HG02571 (cell line): Measurements from ENCODE around the gene PDXP.
"Not testable (repeated sequence)": the region's sequence is repeated elsewhere in the genome, so short reads cannot be mapped to it uniquely, and the experiment has no call there.

Source experiments
- ATAC-seq: cut with Tn5 transposase; IDR thresholded peaks from one replicate; pipeline ENCODE4 v1.9.1; 2021; ENCODE audit warnings: mild to moderate bottlenecking, moderate library complexity; ENCODE audit not compliant: unreplicated experiment

Gene PDXP

GRCh38 chr22:37672920-37673455 lies 14.5 kb downstream of the PDXP start:
- no peak for ATAC-seq

- no peak for ATAC-seq
Measured at GRCh38 chr22:37674248-37674647, 15.7 kb downstream of the PDXP start.

GRCh38 chr22:37674951-37675929 lies 16.7 kb downstream of the PDXP start, which contains the start of gene LGALS1:
Gene LGALS1, plus strand, starts transcription at chr22:37675636. Its CDS starts 67 bp downstream, at chr22:37675703.
- peak; percentile 53 for ATAC-seq

- no peak for ATAC-seq
Measured at GRCh38 chr22:37675930-37676735, 17.6 kb downstream of the PDXP start.

- peak; percentile 39 for ATAC-seq
Measured at GRCh38 chr22:37676736-37677492, 18.4 kb downstream of the PDXP start.

GRCh38 chr22:37677493-37677974 lies 19.0 kb downstream of the PDXP start:
- ATAC-seq: peak; percentile 2

GRCh38 chr22:37678372-37678771 lies 19.8 kb downstream of the PDXP start:
- ATAC-seq: no peak

- ATAC-seq: no peak
Measured at GRCh38 chr22:37679670-37680069, 21.1 kb downstream of the PDXP start.

GRCh38 chr22:37680191-37680851 lies 21.8 kb downstream of the PDXP start:
- ATAC-seq: no peak

GRCh38 chr22:37681001-37681424 lies 22.5 kb downstream of the PDXP start:
- no peak for ATAC-seq

GRCh38 chr22:37681556-37682049 lies 23.1 kb downstream of the PDXP start:
- ATAC-seq: no peak

GRCh38 chr22:37684803-37685615 lies 26.5 kb downstream of the PDXP start:
- no peak for ATAC-seq

GRCh38 chr22:37686002-37686982 lies 27.8 kb downstream of the PDXP start, which contains the start of gene NOL12:
Gene NOL12, plus strand, starts transcription at chr22:37686343. Its CDS starts 50 bp downstream, at chr22:37686393.
- ATAC-seq: peak; percentile 60

GRCh38 chr22:37690407-37690806 lies 31.9 kb downstream of the PDXP start:
- no peak for ATAC-seq

GRCh38 chr22:37690901-37691504 lies 32.5 kb downstream of the PDXP start:
- no peak for ATAC-seq

GRCh38 chr22:37692627-37693285 lies 34.2 kb downstream of the PDXP start:
- no peak for ATAC-seq

- not testable (repeated sequence) for ATAC-seq
Measured at GRCh38 chr22:37694131-37694530, 35.6 kb downstream of the PDXP start.
